IMR-90 (cell line): Measurements from ENCODE around the gene LCAT. TPM values are rescaled to one million over a fixed set of nuclear protein-coding genes. Genes with fewer than 3 reads are reported as not detected.

Source experiments
- ATAC-seq: fragments of 200-7000 bp; cut with Tn5 transposase; 2 replicates; pipeline ENCODE4 v1.9.1; 2020; ENCODE audit warnings: low read depth, mild to moderate bottlenecking, moderate library complexity
- BruUV-seq: library from RNA; stranded (reverse); fragments of 400-500 nt; replicated peaks from 2 replicates; lab custom pipeline; 2021; lab: Mats Ljungman, UMichigan
- CTCF ChIA-PET: fragments of 300-600 bp; formaldehyde crosslinking; extraction: SDS; loops from one replicate; lab custom pipeline; 2021; ENCODE audit warnings: antibody characterized with exemption; lab: Yijun Ruan, JAX
- POLR2A ChIA-PET: fragments of 300-600 bp; sonication (Branson Sonifier 250); formaldehyde crosslinking; loops from one replicate; lab custom pipeline; 2022; ENCODE audit warnings: antibody characterized with exemption; ENCODE audit not compliant: unreplicated experiment; lab: Charles Lee
- DNase-seq: peaks from one replicate; pipeline ENCODE4 v3.0.0; 2013
- H2AFZ ChIP-seq: replicated peaks from 2 replicates; pipeline ENCODE3; 2013; ENCODE audit warnings: low read length, mild to moderate bottlenecking; ENCODE audit not compliant: poor library complexity
- H2AK5ac ChIP-seq: 2 replicates; pipeline ENCODE4 v1.6.1; 2013; ENCODE audit warnings: low read depth, low read length, inconsistent platforms
- H2AK9ac ChIP-seq: replicated peaks from 2 replicates; pipeline ENCODE3; 2013; ENCODE audit warnings: mild to moderate bottlenecking, low read depth, low read length, moderate library complexity; ENCODE audit not compliant: poor library complexity
- H2BK120ac ChIP-seq: 2 replicates; pipeline ENCODE4 v1.6.1; 2013; ENCODE audit warnings: low read depth, low read length, inconsistent platforms
- H2BK15ac ChIP-seq: 3 replicates; pipeline ENCODE4 v1.6.1; 2013; ENCODE audit warnings: low read depth, low read length, inconsistent platforms
- H2BK20ac ChIP-seq: 2 replicates; pipeline ENCODE4 v1.6.1; 2013; ENCODE audit warnings: low read depth, mild to moderate bottlenecking, inconsistent platforms, low read length, moderate library complexity
- H2BK5ac ChIP-seq: 2 replicates; pipeline ENCODE4 v1.6.1; 2013; ENCODE audit warnings: mild to moderate bottlenecking, low read depth, low read length, inconsistent platforms; ENCODE audit not compliant: poor library complexity, severe bottlenecking
- H3K14ac ChIP-seq: replicated peaks from 2 replicates; pipeline ENCODE4 v1.6.1; 2013; ENCODE audit warnings: low read depth, low read length, inconsistent platforms
- H3K18ac ChIP-seq: 2 replicates; pipeline ENCODE4 v1.6.1; 2013; ENCODE audit warnings: low read depth, low read length, control low read depth
- H3K23ac ChIP-seq: 2 replicates; pipeline ENCODE4 v1.6.1; 2013; ENCODE audit warnings: low read depth, low read length, inconsistent platforms
- H3K27ac ChIP-seq: 2 replicates; pipeline ENCODE4 v1.5.1; 2013; ENCODE audit warnings: mild to moderate bottlenecking, control low read depth, low read length; ENCODE audit not compliant: insufficient read depth
- H3K27me3 ChIP-seq: 2 replicates; pipeline ENCODE4 v1.6.1; 2013; ENCODE audit warnings: low read length; ENCODE audit not compliant: control insufficient read depth, insufficient read depth
- H3K36me3 ChIP-seq: 2 replicates; pipeline ENCODE4 v1.6.1; 2013; ENCODE audit warnings: low read length, mixed read lengths; ENCODE audit not compliant: control insufficient read depth, insufficient read depth
- H3K4ac ChIP-seq: 2 replicates; pipeline ENCODE4 v1.6.1; 2013; ENCODE audit warnings: low read depth, low read length, inconsistent platforms
- H3K4me1 ChIP-seq: 2 replicates; pipeline ENCODE4 v1.6.1; 2013; ENCODE audit warnings: low read length, mixed read lengths; ENCODE audit not compliant: control insufficient read depth, insufficient read depth
- H3K4me2 ChIP-seq: 2 replicates; pipeline ENCODE4 v1.6.1; 2013; ENCODE audit warnings: low read depth, mild to moderate bottlenecking, control low read depth, low read length, moderate library complexity
- H3K4me3 ChIP-seq: 2 replicates; pipeline ENCODE4 v1.5.1; 2013; ENCODE audit warnings: low read depth, mild to moderate bottlenecking, control low read depth, low read length, moderate library complexity; ENCODE audit not compliant: insufficient read depth
- H3K56ac ChIP-seq: 2 replicates; pipeline ENCODE4 v1.6.1; 2013; ENCODE audit warnings: low read length, inconsistent platforms; ENCODE audit not compliant: insufficient read depth; ENCODE audit errors: extremely low read depth
- H3K79me1 ChIP-seq, 2 experiments: 2 replicates each; pipeline ENCODE4 v1.6.1; 2013; ENCODE audit warnings: low read length in 2 of 2, inconsistent platforms in 1 of 2, low read depth in 1 of 2
- H3K9ac ChIP-seq: 2 replicates; pipeline ENCODE4 v1.6.1; 2013; ENCODE audit warnings: low read depth, low read length, control low read depth
- H3K9me1 ChIP-seq: 2 replicates; pipeline ENCODE4 v1.6.1; 2013; ENCODE audit warnings: low read length, inconsistent platforms; ENCODE audit not compliant: insufficient read depth
- H3K9me3 ChIP-seq: 2 replicates; pipeline ENCODE4 v1.6.1; 2013; ENCODE audit warnings: low read length; ENCODE audit not compliant: control insufficient read depth, insufficient read depth
- H4K20me1 ChIP-seq: 2 replicates; pipeline ENCODE4 v1.6.1; 2013; ENCODE audit warnings: low read length, inconsistent platforms; ENCODE audit not compliant: insufficient read depth
- H4K5ac ChIP-seq: 2 replicates; pipeline ENCODE4 v1.6.1; 2013; ENCODE audit warnings: mild to moderate bottlenecking, low read depth, low read length, control low read depth
- H4K8ac ChIP-seq, 2 experiments: 2 replicates each; pipeline ENCODE4 v1.6.1; 2013; ENCODE audit warnings: low read depth in 2 of 2, low read length in 2 of 2, control low read depth in 1 of 2, inconsistent platforms in 1 of 2
- H4K91ac ChIP-seq: 2 replicates; pipeline ENCODE4 v1.6.1; 2013; ENCODE audit warnings: low read depth, low read length, inconsistent platforms; ENCODE audit not compliant: insufficient read depth
- CHD1 ChIP-seq: IDR thresholded peaks from 2 replicates; pipeline ENCODE4 v1.6.1; 2012; ENCODE audit warnings: low read depth, low read length, improper control_type of control experiment
- FOS ChIP-seq: fragments of 150-350 bp; IDR thresholded peaks from 2 replicates; pipeline ENCODE4 v1.6.1; 2016; ENCODE audit warnings: low read depth, low read length
- MAZ ChIP-seq: IDR thresholded peaks from 2 replicates; pipeline ENCODE4 v1.6.1; 2012; ENCODE audit warnings: low read depth, mild to moderate bottlenecking, low read length, improper control_type of control experiment, moderate library complexity, borderline replicate concordance
- MXI1 ChIP-seq: IDR thresholded peaks from 2 replicates; pipeline ENCODE4 v1.6.1; 2012; ENCODE audit warnings: low read depth, mild to moderate bottlenecking, low read length, moderate library complexity, borderline replicate concordance
- POLR2A ChIP-seq: IDR thresholded peaks from 2 replicates; pipeline ENCODE4 v1.6.1; 2012; ENCODE audit warnings: mild to moderate bottlenecking, low read depth, low read length
- RFX5 ChIP-seq: IDR thresholded peaks from 2 replicates; pipeline ENCODE4 v1.8.0; 2012; ENCODE audit warnings: low read depth, mild to moderate bottlenecking, low read length, moderate library complexity
- WGBS, 2 experiments: methylation state at CpG; one replicate each; pipeline versions ENCODE4 v1.1.5 to v1.1.7; 2013; ENCODE audit warnings: missing lambda C conversion rate in 2 of 2; ENCODE audit not compliant: insufficient read length in 1 of 2; ENCODE audit errors: extremely low coverage in 2 of 2; 5-methylcytosine and 5-hydroxymethylcytosine counted together
- dilution Hi-C: fragments of 300-500 bp; cut with HindIII; formaldehyde crosslinking; loops from one replicate; pipeline ENCODE4 v1.14.3; 2018; ENCODE audit warnings: low sequenced_read_pairs; ENCODE audit not compliant: unreplicated experiment
- in situ Hi-C: fragments of 300-500 bp; cut with MboI; formaldehyde crosslinking; loops from 3 replicates; pipeline ENCODE4 v1.14.3; 2019; ENCODE audit warnings: low sequenced_read_pairs, inconsistent platforms, mixed read lengths
- intact Hi-C: fragments of 100-400 bp; cut with micrococcal nuclease; formaldehyde crosslinking; loops from 2 replicates; pipeline ENCODE4 v1.10.0; 2022
- polyA plus RNA-seq, 3 experiments: library from polyadenylated mRNA; depleted of rRNA; stranded (reverse); fragments of >200 nt; gene quantifications; 2 replicates each; pipeline ENCODE4 v1.2.3, GENCODE V29; 2012; ENCODE audit warnings: low replicate concordance in 1 of 3
- total RNA-seq: library from RNA; depleted of rRNA; stranded (reverse); fragments of >200 nt; gene quantifications from 2 replicates; pipeline ENCODE4 v1.2.3, GENCODE V29; 2012
- TF ChIP-seq, protein P1 (sequence below): conservative IDR thresholded peaks from 2 replicates; pipeline ENCODE4 v1.5.1; 2012; ENCODE audit warnings: mild to moderate bottlenecking, low read depth, low read length, improper control_type of control experiment
- TF ChIP-seq, protein P2 (sequence below): fragments of 150-350 bp; IDR thresholded peaks from 2 replicates; pipeline ENCODE4 v1.6.1; 2016; ENCODE audit warnings: low read depth, mild to moderate bottlenecking, low read length, moderate library complexity, borderline replicate concordance
- TF ChIP-seq, protein P3 (sequence below): fragments of 150-350 bp; IDR thresholded peaks from 2 replicates; pipeline ENCODE4 v1.6.1; 2017; ENCODE audit warnings: mild to moderate bottlenecking, antibody characterized with exemption, low read length, low read depth

LCAT gene
- total and polyA plus RNA-seq, 2 of the 4 experiments (the other 2 are of a cell fraction) = 1.4 to 18.8 TPM

DNA sequence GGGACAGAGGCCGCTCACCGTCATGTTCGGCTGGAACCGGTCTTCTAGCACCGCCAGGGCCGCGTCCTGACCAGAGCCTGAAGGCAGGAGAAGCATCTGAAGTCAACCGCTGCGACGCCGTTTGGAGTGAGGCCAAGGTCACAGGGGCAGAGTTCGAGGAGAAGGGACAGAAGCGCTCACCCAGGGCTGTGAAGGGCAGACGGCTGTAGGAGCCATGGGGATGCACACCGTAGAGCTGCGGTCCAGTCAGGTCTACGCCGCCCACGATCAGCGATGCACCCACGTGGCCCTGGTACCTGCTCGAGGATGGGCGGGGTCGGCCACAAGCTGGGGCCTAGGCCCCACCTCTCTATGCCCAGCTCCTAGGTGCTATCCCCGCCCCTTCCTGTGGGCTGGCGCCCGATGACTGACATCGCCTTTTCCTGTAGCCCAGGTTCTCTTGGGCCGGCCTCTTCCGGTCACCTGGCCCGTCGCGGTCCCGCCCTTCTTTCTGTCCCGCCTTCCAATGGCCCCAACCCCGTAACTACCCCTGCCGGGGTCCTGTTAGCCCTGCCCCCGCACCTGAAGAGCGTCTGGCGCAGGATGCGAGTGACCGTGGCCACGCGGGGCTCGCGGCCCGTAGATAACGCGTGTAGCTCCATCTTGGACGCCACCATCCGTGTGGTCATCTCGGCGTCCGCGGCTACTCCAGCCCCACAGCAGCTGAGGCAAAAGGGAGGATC lies 8.4 kb downstream of the LCAT start:
- H4K20me1 ChIP-seq = peaks cover 14% of the 10 kb centered on the region
- H3K14ac ChIP-seq = peak overlapping the region; percentile 99
- dilution Hi-C loops = no loop called here
- H3K9ac ChIP-seq = peak overlapping the region; percentile 99
- H3K23ac ChIP-seq = peak overlapping the region; percentile 97
- DNase-seq = peak; percentile 87
- H3K4me2 ChIP-seq = peak overlapping the region; percentile 94
- BruUV-seq = no TSS peak
- peaks cover 18% of the 10 kb centered on the region for H3K36me3 ChIP-seq
- H3K9me3 ChIP-seq = no peaks in the 10 kb centered on the region
- no peaks in the 10 kb centered on the region for H3K27me3 ChIP-seq
- H4K91ac ChIP-seq = peak overlapping the region; percentile 93
- 1% methylated on average over 30 of the region's 55 CpGs; no CpG with 5 or more reads in 1 of the 2 experiments for WGBS, 2 experiments
- peak overlapping the region; percentile 55; the same call in 1 of the 2 replicates for H2BK120ac ChIP-seq
- ATAC-seq = peak; percentile 81
- H3K4ac ChIP-seq = peak overlapping the region; percentile 95
- in situ Hi-C loops = loop anchor here (25.0 kb wide), 1 partner anchor 398 kb away; the partner anchor contains the start of gene RIPOR1
- peak overlapping the region; percentile 26 for H3K18ac ChIP-seq
- no peak overlapping the region for H2BK20ac ChIP-seq
- peak overlapping the region; percentile 94 for H3K4me3 ChIP-seq
- CTCF ChIA-PET = interaction anchor here (0.6 to 3.0 kb wide), 2 partner anchors 18 to 119 kb away, joined by 3 to 16 read pairs; no protein-coding TSS in a partner anchor
- H2AK9ac ChIP-seq = peak overlapping the region; percentile 100
- H4K5ac ChIP-seq = peak overlapping the region; percentile 87
- intact Hi-C loops = loop anchor here (1.0 to 5.0 kb wide), 2 partner anchors 105 to 373 kb away; partner anchors contain the start of gene CTCF
- peaks cover 11% of the 10 kb centered on the region for H3K4me1 ChIP-seq
- peak overlapping the region; percentile 98 for H2AK5ac ChIP-seq
- no peak overlapping the region for H2BK15ac ChIP-seq
- H3K27ac ChIP-seq = peak overlapping the region; percentile 98
- TF ChIP-seq FOS (no peak), CHD1 (0 out of 2 replicates have a peak, but pooled peaks have one; percentile 51), MAZ (peak; percentile 37; the same call in 1 of the 2 replicates), POLR2A (peak; percentile 70; the same call in 1 of the 2 replicates), RFX5 (no peak), MXI1 (0 out of 2 replicates have a peak, but pooled peaks have one; percentile 60)
- TF ChIP-seq, protein P1, sequence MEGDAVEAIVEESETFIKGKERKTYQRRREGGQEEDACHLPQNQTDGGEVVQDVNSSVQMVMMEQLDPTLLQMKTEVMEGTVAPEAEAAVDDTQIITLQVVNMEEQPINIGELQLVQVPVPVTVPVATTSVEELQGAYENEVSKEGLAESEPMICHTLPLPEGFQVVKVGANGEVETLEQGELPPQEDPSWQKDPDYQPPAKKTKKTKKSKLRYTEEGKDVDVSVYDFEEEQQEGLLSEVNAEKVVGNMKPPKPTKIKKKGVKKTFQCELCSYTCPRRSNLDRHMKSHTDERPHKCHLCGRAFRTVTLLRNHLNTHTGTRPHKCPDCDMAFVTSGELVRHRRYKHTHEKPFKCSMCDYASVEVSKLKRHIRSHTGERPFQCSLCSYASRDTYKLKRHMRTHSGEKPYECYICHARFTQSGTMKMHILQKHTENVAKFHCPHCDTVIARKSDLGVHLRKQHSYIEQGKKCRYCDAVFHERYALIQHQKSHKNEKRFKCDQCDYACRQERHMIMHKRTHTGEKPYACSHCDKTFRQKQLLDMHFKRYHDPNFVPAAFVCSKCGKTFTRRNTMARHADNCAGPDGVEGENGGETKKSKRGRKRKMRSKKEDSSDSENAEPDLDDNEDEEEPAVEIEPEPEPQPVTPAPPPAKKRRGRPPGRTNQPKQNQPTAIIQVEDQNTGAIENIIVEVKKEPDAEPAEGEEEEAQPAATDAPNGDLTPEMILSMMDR = no peak
- TF ChIP-seq, protein P2, sequence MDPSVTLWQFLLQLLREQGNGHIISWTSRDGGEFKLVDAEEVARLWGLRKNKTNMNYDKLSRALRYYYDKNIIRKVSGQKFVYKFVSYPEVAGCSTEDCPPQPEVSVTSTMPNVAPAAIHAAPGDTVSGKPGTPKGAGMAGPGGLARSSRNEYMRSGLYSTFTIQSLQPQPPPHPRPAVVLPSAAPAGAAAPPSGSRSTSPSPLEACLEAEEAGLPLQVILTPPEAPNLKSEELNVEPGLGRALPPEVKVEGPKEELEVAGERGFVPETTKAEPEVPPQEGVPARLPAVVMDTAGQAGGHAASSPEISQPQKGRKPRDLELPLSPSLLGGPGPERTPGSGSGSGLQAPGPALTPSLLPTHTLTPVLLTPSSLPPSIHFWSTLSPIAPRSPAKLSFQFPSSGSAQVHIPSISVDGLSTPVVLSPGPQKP = no peak
- TF ChIP-seq, protein P3, sequence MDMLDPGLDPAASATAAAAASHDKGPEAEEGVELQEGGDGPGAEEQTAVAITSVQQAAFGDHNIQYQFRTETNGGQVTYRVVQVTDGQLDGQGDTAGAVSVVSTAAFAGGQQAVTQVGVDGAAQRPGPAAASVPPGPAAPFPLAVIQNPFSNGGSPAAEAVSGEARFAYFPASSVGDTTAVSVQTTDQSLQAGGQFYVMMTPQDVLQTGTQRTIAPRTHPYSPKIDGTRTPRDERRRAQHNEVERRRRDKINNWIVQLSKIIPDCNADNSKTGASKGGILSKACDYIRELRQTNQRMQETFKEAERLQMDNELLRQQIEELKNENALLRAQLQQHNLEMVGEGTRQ = peak; percentile 91
- peaks cover 14 to 50% of the 10 kb centered on the region in 2 experiments; a peak in 3 of 4 replicates for H3K79me1 ChIP-seq
- peak overlapping the region; percentile 89 for H3K56ac ChIP-seq
- H4K8ac ChIP-seq = peak overlapping the region; percentile 91 to 97
- POLR2A ChIA-PET = interaction anchor here (0.5 to 0.7 kb wide), 3 partner anchors 151 to 414 kb away, joined by 3 read pairs; partner anchors contain the start of gene ACD
- peak overlapping the region; percentile 89 for H2BK5ac ChIP-seq
- H3K9me1 ChIP-seq = peaks cover 12% of the 10 kb centered on the region
- peak overlapping the region; percentile 99 for H2AFZ ChIP-seq
